Measurements from ENCODE around the gene SHMT1.

DNA sequence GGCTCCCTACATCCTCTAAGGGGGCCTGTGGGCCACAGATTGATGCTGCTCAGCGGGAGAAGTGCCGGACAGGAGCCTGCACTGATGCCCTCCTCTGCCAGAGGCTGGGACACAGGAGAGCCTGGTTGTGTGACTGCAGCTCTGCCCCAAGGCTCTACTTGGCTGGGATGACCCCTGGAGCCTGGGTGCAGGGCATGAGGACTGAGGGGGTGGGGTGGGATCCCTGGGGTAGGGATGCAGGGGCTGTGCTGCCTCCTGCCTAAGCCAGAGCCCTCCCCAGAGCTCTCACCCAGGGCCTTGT, 14.8 kb upstream of the SHMT1 start:
- TF ChIP-seq CTCF (IDR thresholded peaks at IDR 0.05 in 8 of 11, conservative IDR thresholded peaks at IDR 0.05 in 3 of 11): no peak
- TF ChIP-seq POLR2AphosphoS5 (IDR thresholded peaks at IDR 0.05): no peak

All from spleen (tissue), 7 donors.